Measurements from ENCODE around the gene DOLPP1. TPM values are rescaled to one million over a fixed set of nuclear protein-coding genes. Genes with fewer than 3 reads are reported as not detected.
A peak's percentile ranks its signal among the peaks of the same experiment; 100 is the strongest.

The DOLPP1 gene
- total RNA-seq, 1 donor from 2014 or later: 7.6 TPM

DNA sequence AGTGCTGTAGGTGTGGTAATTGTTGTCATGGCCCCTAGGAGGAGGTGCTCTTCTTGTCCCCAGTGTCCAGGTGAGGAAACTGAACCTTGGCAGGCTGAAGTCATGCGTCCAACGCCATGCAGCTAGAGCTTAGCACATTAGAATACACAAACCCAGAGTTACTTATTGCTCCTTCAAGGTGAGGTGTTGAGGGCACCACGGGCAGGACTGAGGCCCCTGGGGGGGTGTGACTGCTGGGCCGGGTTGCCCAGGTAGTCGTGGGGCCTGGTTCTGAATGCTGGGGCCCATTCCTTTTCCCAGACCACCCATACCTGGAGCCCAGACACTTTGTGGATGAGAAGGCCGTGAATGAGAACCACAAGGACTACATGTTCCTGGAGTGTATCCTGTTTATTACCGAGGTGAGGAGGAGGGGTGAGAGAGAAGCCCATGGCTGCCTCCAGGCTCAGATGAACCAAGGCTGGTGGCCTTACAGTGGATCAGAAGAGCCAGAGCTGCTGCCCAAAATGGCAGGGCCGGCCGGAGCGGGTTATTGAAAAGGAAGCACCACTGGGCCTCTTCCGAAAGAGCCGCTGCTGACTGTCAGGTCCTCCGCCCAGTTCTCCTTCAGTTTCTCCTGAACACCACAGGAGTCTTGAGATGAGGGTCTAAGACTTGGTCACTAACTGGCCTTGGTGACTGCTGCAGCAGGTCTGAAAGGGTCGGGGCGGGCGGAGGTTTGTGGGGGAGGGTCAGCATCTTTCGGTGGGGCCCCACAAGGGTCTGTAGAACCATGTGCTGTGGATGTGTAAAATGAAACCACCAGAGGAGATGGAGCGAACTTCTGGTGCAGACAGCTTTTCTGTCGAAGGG is 56.6 kb downstream of the DOLPP1 start:
- DNase-seq (ENCODE audit: low read depth in 2 of 2): peak in 1 of 2 donors; percentile 37

DNA sequence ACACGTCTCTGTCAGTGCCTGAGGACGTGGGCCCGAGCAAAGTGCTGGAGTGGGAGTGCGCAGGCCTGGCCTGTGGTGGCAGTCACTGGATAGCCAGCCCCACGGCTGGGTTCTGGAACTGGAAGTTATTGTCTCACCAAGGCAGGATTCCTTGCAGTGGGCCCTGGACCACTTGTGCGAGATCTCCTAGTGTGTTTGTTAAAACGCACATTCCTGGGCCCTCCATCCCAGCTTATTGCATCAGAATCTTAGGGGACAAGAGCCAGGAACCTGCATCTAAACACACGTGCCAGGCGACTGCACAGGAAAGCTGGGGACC is 57.2 kb downstream of the DOLPP1 start:
- DNase-seq (ENCODE audit: low read depth in 2 of 2): no peak

DNA sequence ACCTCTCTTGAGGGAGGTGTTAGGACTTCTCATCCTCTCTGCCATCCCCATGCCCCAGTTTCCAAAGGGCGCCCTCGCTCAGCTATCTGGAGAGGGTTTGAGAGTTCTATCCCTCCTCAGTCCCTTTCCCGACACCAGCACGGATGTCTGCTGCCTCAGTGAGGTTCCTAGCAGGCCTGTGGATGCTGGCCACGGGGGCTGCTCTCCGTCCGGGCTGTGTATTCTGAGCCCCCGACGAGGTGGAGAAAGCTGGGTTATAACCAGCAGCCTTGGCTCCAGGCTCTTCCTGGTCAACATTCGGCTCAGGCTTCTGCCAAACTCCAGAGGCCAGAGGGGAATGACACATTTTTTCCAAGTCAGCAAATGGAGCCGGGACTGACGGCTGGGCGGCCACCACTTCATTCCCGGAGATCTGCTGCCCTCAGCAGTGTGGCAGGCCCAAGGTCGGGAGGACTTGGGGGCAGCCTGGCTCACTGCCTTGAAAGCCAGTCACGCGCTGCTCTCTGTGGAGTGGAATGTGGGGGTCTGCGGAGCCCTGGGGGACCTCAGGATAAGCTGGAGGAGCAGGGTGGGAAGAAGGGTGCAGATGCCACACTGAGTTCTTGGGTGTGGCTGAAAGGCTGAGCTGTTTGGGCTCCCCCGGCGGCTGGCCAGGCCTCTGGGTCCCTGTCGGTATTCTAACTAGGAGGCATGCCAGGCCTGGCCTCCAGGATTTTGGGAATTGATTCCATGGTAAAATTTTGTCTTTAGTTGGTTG is 57.7 kb downstream of the DOLPP1 start:
- peak; percentile 85 to 93 for DNase-seq (ENCODE audit: low read depth in 2 of 2)

DNA sequence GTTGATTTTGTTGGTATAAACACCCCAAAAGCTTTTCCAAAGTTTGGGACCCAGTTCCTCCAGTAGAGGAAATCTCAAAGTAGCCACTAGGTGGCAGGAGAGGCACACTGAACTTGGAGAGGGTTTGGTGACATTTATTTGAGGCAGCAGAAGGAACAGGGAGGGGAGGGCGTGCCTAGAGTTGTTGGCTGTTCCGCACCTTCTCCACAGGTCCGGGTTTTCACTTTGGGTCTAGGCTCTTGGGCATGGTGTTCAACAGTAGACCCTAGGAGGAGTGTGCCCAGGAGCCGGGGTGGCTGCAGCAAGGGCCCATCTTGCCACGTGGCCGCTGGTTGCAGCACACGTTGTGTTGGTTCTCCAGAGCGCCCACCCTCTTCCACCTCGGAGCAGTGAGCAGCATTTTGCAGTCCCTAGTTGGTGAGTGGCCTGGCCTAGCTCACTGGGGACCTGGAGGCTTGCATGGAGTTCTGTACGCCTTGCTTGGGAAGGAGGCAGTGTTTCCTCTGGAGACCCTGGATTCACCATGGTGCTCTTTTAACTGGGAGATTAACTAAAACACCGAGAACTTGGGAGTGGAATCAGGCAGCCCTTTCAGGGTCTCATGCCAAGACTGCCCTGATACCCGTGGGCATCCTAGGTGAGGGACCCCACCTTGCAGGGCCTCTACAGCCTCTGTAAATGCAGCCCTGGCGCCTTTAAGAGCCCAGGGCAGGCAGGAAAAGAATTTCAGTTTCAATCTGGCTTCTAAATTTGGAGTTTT is 58.5 kb downstream of the DOLPP1 start:
- DNase-seq (ENCODE audit: low read depth in 2 of 2): peak; percentile 81 to 86

DNA sequence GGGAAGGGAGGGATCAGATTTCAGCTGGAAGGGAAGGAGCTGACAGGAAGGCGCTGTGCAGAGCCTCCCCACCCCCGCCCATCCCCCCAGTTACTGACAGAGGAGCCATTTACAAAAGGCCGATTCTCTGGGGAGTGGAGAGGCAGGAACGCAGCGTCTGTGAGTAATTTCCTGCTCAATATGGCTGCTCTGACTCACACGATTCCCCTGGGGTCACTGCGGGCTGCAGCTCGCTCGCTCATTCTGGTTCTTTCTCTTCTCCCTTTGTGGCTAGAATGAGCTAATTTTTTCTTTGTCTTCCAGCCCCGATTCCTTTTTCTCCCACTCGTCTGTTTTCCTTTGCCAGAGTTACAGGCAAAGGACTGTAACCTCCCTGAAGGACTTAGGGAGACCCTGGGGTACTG is 59.1 kb downstream of the DOLPP1 start:
- DNase-seq (ENCODE audit: low read depth in 2 of 2): peak; percentile 97 to 100

Other genes with a start within 250 kb of the DOLPP1 start
- gene KYAT1, start 199.2 kb upstream of the DOLPP1 start, total RNA-seq: 4.7 and 5.4 TPM in 2 replicates
- 68.8 and 117 TPM in 2 replicates for gene LRRC8A, start 199.0 kb upstream of the DOLPP1 start, total RNA-seq
- 0.26 TPM in 1 of 2 replicates, not detected in the other for gene PHYHD1, start 160.1 kb upstream of the DOLPP1 start, total RNA-seq
- gene DOLK, start 133.5 kb upstream of the DOLPP1 start, total RNA-seq: 21.1 and 30.6 TPM in 2 replicates
- 35.7 and 49.9 TPM in 2 replicates for gene NUP188, start 133.4 kb upstream of the DOLPP1 start, total RNA-seq
- gene SH3GLB2, start 52.8 kb upstream of the DOLPP1 start, total RNA-seq: 23.2 and 30.6 TPM in 2 replicates
- gene MIGA2, start 44.5 kb upstream of the DOLPP1 start, total RNA-seq: 15.5 and 20.2 TPM in 2 replicates
- gene CRAT, start 29.7 kb downstream of the DOLPP1 start, total RNA-seq: 24.8 and 37.3 TPM in 2 replicates
- 98.8 and 114 TPM in 2 replicates for gene PTPA, start 30.3 kb downstream of the DOLPP1 start, total RNA-seq
- gene IER5L, start 97.2 kb downstream of the DOLPP1 start, total RNA-seq: 11.2 and 22.8 TPM in 2 replicates